Eye (tissue), 1 donor: Measurements from ENCODE around the gene BTG4.

Experiments used
- DNase-seq: peaks from one replicate; pipeline ENCODE4 v3.0.0-alpha.2; 2015

Gene BTG4

GRCh38 chr11:111512296-111513239, at the start of gene BTG4:
TSS of gene BTG4 (minus strand) at chr11:111512386. CDS start at chr11:111498776, 13,610 bp downstream.
- DNase-seq, result peak; percentile 71

GRCh38 chr11:111561791-111562325, 49.7 kb upstream of the BTG4 start:
- no peak for DNase-seq

- no peak for DNase-seq
These were observed 49.1 kb upstream of the BTG4 start for GRCh38 chr11:111561306-111561705.

- no peak for DNase-seq
These were observed 48.6 kb upstream of the BTG4 start for GRCh38 chr11:111560800-111561199.

GRCh38 chr11:111559800-111560464, 47.7 kb upstream of the BTG4 start:
- DNase-seq, result no peak

DNA sequence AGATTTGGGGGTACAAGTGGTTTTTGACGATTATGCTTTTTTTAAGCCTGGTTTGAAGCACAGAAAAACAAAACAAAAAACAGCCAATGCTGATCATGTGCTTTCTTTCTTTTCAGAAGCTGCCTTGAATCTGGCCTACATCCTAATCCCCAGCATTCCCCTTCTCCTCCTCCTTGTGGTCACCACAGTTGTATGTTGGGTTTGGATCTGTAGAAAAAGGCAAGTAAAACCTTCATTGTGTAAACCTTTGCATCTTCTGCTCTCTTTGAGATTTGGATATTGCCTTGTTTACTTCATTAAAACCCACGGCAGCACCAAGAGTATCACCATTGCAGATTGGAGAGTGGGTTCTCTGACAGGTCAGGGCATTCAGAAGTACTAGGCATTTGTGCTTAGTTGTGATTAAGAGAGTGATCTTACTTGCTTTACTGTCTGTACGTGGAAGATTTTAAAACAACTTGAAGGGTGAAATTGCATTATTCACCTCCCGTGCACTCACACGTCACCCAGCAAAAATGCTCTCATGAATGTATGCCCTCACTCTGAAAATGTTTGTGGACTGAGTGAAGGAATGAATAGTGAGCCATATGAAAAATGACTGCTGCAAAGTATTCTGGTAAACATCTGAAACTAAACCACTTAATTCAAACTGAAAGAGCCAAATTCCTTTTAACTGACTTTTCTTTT, 45.4 kb upstream of the BTG4 start:
- peak; percentile 54 for DNase-seq

GRCh38 chr11:111555255-111555654, 43.1 kb upstream of the BTG4 start:
- no peak for DNase-seq

DNA sequence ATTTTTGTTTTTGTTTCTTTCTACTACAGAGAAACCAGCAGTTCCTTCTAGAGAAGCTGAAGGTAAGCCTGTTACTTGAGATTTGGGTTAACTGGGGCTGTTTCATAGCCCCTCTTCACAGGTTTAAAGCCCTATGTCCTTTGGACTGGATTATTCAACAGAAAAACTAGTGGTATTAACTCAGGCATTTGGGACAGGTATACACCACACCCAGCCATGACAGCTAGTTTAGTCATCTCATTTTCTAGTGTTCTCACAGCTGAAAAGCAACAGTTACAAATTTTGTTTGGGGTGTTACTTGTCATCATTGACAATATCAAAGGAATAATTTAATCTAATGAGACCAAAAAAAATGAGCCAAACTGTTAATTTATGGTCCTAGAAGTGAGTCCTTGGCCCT, 42.3 kb upstream of the BTG4 start:
- DNase-seq, result no peak

- no peak for DNase-seq
These were observed 38.1 kb upstream of the BTG4 start for GRCh38 chr11:111550258-111550657.

DNA sequence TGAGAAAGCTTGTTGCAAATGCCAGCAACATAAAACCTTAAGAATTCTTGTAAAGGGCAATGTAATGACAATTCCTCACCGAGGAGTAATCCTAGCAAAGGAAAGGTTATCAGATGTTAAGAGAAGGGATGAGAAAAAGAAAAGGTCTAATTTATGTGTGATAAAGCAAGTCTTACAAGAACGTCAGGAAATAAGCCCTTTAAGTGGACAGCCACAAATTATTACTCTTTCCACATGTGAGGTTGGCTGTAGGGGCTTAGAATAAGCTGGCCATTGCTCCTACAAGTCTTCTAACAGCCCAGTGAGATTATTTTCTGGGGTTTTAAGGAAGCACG, 37.6 kb upstream of the BTG4 start:
- no peak for DNase-seq

- DNase-seq, result no peak
These were observed 37.1 kb upstream of the BTG4 start for GRCh38 chr11:111549196-111549868.

DNA sequence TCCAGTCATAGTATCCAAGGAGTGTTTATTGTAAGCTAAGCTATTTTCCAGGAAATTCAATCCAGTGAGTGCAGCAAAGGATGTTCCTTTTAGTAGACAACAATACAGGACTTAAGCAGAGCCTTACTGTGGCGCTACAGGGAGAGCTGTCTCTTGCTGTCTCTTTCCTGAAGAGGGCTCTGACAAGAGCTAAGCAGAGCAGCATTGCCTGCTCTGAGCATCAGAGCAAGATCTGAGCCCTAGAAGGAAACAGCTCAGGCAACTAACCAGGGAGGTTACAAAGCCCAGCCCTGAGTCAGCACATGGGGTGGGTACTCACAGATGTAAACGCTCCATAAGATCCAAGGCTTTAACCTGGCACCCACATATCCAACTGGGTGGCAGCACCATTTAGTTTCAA, 36.3 kb upstream of the BTG4 start:
- no peak for DNase-seq

DNA sequence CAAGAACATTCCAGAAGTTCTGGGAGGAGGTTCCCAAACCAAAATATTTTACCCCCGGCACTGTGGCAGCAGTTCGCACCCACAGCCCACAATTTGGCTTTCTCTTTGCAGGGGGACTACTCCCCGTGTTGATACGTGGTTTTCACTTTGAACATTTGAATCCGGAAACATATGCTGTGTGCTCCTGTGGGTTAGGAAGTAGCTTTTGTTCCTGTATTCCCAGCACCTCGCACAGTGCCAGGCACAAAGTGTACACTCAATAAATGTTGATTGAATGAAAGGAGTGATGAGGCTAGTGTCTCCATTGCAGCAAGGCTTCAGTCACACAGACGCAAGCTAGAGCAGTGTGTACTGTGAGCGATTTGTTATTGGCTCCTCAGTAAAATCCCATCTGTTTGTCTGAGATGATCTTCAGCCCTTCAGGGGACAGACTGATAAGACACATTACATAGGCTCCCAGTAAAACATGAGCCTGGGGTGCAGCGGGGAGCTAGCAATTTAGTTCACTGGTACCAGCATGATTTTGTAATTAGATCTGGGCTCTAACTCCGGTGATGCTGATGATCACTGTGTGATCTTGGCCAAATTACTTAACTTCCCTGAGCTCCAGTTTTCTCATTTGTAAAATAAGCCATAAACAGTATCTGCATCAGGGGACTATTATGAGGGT, 30.6 kb upstream of the BTG4 start:
- DNase-seq, result no peak

DNA sequence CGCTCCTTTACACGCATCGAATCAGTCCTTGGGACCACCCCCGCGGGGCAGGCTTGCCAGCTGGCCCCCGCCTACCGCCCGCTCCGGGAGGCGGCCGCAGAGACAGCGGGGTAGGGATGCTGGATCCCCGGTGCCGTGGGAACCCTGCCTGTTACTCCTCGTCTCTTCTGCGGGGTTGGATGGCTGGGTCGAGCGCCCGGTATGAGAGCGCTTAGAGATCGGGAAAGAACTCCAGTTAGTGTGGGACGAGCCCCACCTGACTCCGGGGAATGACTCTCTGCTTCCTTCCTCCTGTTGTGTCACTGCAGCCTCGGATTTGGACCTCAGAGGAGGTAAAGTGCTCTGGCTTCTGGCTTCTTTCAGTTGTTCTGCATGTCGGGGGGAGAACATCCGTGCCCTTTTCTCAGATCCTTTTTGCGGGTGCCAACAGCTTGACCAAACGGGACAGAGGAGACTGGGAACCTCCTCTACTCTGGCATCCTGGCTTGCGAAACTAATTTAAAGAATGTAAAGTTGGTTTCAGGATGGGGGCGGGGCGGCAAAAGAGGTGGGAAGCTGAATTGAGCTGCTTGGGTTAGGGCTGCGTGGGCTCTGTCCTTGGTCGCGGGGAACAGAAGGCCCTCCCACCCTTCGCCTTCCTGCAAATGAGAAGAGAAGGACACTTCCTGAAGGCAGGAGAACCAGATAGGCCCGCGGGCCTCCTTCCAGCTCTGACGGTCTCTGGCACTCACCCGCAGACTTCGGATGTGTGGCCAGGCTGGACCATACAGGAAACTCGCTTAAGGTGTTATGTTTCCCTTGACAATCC, 29.3 kb upstream of the BTG4 start:
- peak; percentile 71 for DNase-seq

- DNase-seq, result peak; percentile 70
These were observed 28.7 kb upstream of the BTG4 start for GRCh38 chr11:111540937-111541253.

DNA sequence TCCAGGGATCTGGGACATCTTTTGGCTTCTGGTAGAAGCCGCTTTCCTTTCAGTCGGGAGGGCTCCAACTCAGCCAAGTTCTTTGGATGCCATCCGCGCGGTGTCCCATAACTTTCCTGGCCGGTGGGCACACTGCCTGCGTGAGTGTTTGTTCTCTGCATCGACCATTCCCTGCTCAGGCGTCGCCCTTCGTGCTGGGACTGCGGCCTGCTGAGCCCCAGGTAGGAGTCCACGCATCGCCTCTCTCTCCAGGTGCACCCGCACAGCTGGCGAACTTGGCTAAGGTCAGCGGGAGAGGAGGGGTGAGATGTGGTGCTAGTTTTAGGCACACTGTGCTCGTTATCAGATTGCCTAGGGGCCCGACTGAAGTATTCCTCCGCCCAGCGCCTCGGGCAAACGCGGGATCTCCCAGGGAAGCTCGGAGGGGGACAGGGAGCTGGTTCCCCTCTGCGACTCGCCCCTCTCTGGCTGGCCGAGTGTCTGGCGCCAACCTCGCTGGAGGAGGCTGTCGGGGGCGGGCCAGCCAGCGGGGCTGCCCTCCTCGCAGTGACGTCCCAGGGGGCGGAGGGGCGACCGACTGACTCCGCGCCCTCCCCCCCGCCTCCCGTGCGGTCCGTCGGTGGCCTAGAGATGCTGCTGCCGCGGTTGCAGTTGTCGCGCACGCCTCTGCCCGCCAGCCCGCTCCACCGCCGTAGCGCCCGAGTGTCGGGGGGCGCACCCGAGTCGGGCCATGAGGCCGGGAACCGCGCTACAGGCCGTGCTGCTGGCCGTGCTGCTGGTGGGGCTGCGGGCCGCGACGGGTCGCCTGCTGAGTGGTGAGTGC, 28.1 kb upstream of the BTG4 start, which contains the start of gene LAYN:
Gene LAYN (plus strand): TSS at position 607 of the 823 bp plus-strand sequence. CDS start 124 bp downstream, at position 731.
- peak; percentile 73 for DNase-seq

DNA sequence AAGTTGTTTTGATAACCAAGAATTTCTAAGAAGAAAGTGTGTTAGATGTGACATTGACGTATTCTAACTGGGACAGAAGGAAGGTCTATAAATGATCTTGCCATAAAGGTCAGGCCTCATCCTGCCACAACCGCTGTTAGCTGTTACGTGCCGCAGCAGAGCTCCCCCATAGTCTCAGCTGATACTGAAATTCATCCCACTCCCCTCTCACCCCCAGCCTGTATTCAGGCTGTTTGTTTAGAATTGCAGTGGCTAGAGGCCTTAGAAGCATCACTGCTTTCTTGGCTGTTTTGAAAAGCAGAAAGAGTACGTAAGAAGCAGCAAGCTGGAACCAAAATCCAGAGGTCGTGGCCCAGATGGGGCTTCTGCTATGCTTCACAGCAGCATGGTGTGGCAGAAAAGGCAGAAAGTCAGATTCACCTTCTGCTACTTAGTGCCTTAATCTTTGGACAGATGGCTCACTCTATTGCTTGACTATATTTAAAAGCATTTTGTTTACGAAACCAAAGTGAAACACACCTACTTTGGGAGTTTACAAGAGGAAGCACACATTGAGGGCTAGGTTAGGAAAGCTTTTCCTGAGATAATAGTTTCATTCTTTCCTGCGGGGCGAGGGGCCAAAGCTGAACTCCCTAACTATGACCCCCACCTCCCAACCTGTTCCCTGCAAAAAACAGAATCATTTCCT, 27.4 kb upstream of the BTG4 start:
- DNase-seq, result no peak

GRCh38 chr11:111538407-111539114, 26.4 kb upstream of the BTG4 start:
- DNase-seq, result no peak

DNA sequence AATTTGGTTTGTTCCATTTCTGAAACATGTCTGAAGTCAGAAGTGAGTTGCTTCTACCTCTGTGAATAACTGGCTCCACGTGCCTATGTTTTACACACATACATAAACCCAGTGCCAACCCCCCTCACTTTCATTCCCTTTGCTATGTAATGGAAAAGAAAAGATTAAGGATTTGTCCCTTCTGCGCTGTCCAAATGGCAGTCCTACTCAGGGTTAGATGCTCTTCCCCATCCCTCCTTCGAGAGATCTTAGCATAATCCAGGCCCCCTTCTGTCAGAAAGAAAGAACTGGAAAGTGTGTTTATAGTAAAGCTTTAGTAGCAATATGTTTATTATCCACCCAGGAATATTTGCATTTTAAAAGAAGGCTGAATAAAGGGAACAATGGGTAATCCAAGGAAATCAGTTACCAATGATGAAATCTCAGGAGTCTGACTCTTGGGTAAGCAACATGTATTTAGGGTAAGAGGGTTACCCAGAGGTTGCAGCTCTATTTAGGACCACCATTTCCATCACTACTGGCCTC, 25.2 kb upstream of the BTG4 start:
- DNase-seq, result no peak
